Inflammatory macrophage (primary cell): ENCODE results near the gene ADRM1.

Experiments
- DNase-seq, 2 donors: peaks; one replicate each; pipeline ENCODE4 v3.0.0-alpha.2; 2020 to 2022

Gene ADRM1

DNA sequence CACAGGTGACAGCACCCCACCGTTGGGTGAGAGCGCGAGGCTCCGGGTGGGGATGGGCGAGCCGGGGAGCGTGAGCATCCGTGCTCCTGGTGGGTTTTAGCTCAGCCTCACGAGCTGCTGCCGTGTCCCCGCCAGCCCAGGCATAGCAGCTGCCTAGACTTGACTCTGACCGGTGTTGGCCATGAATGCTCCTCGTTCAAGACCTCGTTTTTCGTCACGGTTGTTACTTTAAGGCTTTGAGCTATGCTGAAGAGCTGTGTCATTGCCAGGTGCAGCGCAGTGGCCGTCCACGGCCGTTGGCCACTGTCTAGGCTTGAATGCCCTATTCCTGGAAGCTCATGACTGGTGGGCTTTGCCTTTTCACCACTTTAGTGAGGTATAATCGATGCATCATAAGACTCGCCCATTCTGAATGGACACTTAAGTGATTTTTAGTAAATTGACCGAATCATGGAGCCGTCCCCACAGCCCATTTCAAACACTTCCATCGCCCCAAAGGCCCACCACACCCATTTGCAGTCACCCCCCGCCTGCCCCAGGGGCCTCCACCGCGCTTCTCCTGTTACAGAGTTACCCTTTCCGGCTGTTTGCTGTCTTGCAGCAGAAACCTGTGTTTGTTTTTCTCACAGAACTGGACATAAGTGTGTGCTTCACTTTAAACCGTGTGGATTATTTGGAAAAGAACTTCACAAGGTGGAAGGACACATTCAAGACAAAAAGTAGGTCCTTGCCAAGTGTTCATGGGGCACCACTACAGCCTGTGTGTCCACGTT, 21.4 kb upstream of the ADRM1 start:
- DNase-seq: no peak

DNA sequence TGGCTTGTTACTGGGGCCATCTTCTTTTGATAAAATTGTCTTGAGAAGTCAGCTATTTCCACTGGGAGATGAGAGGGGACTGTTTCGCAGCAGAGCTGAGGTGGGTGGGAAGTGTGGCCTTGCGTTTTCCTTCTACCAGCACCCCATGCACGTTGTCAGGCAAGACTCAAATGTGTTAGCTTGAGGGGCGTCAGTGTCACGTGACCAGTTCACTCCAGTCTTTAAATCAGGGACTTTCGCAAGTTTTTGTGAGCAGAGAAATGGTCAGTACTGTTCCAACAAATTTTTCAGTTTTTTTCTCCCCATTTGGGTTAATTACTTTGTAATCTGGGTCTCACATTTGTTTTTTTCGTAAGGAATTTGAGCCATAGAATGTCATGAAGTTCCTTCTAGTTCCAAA, 20.7 kb upstream of the ADRM1 start:
- no peak for DNase-seq

DNA sequence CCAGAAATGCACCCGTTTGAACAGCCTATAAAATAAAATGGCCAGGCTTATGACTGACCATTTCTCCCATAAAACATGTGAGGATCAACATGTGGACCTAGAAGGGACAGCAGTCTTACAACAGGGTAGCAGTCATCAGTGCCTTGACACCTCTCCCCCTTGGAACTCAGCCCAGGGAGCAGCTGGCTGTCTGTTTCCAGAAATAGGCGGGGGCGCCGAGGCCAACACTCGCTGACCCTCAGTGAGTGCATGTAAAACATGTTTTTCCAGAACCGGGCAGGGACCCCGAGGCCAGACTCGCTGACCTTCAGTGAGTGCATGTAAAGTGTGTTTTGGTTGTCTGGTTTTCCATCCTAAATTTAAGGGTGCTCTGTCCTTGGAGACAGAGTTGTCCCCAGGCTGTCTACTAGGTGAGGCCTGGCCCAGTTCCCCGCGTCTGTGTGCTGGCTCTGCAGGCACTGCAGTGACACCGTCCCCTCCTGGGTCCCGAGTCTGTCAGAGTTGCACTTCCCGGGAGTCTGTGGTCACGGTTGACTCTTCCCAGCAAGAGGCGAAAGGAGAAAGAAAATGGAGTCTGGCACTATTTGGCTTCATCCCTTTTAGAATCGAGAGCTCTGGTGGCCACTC, 19.8 kb upstream of the ADRM1 start:
- DNase-seq: no peak

DNA sequence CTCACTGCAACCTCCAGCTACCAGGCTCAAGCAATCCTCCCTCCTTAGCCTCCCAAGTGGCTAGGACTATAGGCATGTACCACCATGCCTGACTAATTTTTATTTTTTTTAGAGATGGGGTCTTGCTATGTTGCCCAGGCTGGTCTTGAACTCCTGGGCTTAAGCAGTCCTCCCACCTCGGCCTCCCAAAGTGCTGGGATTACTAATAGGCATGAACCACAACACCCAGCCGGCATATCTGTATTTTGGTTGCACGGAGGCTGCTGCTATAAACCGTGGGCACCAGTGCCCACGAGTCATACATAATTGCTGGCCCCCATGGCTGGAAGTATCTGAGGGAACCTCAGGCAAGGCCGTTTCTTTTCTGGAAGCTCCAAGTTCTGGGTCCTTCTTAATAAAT, 18.3 kb upstream of the ADRM1 start:
- no peak for DNase-seq

DNA sequence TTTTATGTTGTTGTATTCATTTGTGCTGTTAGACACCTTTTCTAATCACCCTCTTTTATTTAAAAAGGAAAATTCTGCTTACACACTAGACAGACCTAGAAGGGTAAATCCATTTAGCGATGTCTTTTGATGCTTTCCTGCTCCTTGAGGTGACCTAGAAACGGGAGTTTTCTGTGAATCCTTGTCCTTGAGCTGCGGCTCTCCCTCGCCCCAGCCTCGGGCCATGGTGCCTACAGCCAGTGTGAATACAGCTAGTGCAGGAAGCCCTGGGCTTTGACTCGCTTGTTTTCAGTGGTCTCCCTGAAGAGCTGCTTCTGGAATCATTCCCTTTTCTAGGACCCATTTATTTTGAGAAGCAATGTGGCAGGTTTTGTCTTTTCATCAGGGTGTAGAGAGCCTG, 17.6 kb upstream of the ADRM1 start:
- no peak for DNase-seq

DNA sequence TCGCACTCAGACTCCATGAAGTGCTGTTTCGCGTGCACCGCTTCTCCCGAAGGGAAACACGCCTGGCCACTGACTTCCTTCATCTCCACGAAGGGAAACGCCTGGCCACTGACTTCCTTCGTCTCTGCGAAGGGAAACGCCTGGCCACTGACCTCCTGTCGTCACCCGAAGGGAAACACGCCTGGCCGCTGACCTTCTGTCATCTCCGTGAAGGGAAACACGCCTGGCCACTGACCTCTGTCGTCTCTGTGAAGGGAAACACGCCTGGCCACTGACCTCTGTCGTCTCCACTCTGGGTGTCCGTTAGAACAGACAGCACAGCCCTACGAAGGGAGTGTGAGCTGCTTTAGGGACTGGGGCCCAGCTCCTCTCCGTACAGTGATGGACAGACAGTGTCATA, 17.1 kb upstream of the ADRM1 start:
- no peak for DNase-seq

DNA sequence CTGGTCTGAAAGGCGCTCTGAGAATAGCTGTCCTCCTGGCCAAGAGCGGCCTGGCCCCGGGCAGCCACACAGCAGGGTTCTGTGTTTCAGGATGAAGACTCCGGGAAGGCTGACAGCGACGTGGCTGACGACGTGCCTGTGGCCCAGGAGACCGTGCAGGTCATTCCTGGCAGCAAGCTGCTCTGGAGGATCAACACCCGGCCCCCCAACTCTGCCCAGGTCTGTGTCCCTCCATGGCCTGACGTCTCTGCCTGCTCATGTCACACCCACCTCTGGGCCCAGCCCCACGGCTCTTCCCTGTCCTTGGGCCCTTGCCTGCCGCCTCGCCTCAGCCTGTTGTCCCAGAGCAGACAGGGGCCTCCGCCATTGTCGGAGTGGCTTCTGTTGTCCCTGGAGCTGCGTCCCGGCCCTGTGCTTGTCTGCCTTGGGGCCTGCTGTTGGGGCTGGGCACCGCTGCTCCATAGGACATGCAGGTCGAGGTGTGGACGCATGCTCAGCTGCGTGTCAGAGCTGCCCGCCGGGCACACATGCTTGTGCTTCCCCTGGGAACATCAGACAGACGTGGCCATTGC, 16.2 kb upstream of the ADRM1 start:
- DNase-seq: no peak

DNA sequence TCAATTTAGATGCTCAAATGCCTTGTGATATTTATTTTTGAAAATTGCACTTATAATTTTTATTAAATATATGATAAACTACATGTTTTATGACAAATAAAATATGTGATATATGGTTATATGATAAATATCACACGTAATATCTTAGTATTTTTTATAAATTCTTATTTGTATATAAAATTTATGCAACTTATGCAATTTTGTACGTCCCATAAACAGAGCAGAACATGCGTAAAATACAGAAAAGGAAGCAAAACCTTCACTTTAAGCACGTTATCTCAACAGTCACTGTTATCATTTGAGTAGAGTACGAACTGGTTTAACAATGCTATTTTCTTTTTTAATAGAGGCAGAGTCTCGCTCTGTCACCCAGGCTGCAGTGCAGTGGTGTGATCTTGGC, 15.7 kb upstream of the ADRM1 start:
- no peak for DNase-seq

DNA sequence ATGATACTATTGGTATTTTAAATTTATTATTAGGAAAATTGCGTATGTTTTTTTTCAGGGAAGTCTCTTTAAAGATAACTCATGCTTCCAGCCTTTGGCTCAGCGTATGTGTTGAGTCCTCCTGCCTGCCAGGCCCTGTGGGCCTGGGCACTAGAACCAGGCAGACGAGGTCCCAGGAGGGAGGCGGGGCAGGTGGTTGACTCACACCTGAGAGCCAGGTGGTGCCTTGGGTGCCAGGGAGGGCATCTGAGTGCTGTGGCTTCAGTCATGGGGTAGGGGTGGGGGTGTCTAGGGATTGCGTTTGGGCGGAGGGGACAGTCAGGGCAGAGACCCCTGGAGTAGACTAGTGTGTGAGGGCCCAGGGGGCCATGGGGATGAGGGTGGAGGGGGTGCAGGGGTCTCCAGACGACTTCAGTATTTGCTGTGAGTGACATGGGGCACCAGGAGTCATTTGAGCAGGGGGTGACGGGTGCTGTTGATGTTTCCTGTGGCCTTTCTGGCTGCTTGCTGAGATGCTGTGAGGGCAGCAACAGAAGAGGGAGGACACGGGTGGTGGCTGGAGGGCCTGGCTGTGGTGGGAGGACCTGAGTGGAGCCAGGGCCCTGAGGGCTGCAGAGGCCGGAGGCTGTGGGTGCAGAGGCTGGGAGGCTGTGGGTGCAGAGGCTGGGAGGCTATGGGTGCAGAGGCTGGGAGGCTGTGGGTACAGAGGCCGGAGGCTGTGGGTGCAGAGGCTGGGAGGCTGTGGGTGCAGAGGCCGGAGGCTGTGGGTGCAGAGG, 14.8 kb upstream of the ADRM1 start:
- DNase-seq: no peak

DNA sequence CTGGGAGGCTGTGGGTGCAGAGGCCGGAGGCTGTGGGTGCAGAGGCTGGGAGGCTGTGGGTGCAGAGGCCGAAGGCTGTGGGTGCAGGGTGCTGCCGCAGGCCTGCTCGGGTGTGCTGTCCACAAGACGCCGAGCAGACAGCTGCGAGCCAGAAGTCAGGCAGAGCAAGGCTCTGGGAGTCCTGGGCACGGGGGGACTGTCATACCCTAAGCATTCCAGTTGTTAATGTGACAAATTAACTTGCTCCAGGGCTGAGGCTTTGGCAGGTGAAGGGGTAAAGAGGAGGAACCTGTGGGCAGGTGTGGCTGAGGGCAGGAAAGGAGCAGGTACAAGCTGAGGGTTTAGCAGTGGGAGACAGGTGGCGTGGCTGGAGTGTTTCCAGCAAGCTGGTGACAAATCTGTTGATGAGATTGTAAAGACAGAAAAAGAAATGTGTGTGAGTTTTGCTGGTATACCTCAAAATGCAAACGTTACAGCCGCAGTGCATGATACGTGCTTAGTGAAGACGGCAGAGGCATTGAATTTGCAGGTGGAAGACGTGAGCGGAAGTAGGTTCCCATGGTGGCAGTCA, 14.2 kb upstream of the ADRM1 start:
- no peak for DNase-seq

DNA sequence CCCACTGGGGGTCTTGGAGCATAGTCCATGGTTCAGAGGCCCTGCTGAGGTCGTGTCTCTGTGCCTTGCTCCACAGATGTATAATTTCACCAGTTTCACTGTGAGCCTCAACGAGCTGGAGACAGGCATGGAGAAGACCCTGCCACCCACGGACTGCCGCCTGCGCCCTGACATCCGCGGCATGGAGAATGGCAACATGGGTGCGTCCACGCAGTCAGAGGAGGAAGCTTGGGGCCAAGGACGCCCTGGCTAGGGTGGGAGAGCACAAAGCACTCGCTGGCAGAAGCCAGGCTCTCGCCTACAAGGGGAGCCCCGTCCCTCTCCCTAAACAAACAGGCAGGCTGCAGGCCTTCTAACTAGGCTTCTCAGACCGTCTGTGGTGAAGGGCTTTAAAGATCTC, 13.7 kb upstream of the ADRM1 start:
- no peak for DNase-seq

DNA sequence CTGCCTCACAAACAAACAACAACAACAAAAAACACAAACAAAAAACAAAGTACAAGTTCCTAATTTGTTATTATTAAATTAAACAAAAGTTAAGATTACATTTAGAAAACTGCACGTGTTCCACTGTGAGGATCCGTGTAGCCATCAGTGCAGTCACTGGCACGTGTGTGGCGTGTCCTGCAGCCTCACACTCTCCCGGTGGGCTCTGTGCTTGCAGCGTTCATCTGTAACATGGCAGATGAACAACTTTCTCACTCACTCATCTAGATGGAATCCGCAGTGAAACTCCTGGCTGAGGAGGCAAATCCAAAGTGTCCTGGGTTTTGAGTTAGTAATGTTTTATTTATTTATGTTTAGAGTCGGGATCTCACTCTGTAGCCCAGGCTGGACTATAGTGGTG, 12.9 kb upstream of the ADRM1 start:
- no peak for DNase-seq

DNA sequence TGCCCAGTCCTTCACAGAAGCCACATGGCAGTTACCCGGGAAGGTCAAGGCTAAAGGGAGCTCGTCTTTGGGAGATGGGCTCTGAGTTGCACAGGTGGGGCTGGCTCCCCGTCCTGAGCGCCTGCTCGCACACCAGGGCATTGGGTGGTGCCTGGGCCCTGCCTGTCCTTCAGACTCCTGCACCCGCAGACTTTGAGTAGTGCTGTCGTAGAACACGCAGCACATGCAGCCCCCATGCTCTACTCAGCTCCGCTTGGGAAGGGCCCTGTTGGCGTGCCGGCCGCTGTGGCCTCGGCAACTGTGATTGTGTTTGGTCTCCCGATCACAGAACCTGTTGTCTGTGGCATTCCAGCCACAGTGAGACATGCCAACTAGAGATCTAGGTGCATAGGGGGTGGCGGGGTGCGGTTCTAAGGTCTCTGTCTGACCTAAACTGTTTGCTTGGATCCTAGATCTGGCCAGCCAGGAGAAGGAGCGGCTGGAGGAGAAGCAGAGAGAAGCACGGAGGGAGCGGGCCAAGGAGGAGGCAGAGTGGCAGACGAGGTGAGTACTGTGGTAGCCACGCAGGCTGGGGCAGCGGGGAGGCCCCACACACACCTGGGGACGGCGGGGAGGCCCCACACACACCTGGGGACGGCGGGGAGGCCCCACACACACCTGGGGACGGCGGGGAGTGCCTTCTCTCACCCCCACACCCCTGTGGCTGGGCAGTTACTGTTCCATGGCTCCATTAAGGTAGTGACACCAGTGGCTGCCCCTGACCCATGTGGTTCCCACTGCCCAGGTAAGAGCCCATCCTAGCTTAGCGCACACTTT, 11.3 kb upstream of the ADRM1 start:
- DNase-seq: no peak

DNA sequence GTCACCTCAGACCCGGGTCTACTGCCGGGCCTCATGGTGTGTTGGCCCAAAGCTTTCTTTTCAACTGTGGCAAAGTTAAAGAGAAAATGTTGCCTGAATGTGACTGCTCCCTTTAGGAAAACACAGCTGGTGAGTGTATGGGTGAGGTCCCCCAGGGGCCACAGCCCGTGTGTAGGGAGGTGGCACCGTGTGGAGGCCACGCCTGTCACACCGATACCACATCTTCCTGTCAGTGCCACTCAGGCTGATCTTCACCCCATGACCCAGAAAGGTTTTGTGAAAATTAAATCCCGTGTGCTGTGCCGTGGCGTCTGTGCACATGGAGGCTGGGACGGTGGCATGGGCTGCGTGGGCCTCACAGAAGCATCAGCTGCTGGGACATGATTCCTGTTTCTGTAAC, 10.7 kb upstream of the ADRM1 start:
- DNase-seq: no peak

DNA sequence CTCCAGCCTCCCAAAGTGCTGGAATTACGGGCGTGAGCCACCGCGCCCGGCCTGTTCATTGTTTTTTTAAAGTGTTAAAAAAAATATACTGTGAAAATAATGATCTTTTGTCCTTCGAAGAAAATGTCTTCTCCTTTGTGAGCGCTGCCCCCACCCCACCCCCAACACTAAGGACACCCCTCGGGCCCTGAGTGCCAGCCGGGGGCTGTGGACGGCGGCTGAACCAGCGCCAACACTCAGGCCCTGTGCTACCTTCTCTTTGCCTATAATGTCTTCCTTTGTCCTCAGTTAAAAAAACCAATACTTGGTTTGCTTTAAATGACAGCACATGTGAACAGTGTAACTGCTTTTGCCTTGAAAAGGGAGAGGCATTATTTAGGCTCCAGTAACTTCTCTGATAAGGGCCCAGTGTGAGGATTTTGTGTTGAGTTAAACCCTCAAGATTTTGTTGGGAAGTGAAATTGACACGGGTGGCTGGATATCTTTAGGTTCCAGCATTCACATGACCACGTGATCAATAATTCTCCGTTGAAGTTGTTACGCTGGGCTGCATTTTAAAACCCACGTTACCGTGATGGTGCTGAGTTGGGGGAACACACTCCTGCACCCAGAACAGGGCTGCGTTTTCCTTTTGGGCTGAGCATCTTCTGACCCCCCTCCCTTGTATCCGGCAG, 9.5 kb upstream of the ADRM1 start:
- no peak for DNase-seq

DNA sequence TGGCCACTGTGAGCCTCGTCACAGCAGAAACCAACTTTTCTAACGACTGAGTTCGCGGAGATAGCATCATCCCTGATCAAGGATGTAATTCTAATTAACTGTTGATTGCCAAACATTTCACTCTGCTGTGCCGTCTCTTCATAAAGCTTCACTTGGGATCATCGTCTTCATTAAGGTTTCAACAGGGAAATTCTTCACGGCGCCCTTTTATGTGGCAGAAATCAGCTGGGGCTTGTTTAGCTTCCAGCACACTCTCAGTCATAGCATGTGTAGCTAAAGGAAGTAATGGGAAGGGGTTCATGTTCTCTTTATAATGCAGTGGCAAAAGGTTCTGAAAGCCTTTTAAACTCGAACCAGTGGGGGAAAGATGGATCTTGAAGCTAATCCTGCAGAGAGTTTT, 8.9 kb upstream of the ADRM1 start:
- DNase-seq: no peak

DNA sequence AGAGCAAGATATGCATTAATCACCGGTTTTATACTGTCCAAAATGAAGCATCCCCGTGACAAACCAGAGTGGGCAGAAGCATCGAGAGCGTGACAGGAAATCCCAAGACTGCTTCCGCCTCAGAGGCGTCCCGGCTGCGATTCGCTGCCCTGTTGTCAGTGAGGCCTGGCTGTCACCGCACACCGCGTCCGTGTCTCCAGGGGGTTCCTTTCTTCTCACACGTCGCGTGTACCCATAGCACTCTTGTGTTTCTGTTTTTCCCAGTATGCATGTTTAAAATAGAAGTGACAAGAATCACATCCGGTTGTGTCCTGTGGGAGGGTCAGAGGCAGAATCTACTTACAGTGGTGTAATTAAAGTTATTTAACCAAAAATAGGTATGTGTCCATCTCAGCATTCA, 8.3 kb upstream of the ADRM1 start:
- DNase-seq: no peak

DNA sequence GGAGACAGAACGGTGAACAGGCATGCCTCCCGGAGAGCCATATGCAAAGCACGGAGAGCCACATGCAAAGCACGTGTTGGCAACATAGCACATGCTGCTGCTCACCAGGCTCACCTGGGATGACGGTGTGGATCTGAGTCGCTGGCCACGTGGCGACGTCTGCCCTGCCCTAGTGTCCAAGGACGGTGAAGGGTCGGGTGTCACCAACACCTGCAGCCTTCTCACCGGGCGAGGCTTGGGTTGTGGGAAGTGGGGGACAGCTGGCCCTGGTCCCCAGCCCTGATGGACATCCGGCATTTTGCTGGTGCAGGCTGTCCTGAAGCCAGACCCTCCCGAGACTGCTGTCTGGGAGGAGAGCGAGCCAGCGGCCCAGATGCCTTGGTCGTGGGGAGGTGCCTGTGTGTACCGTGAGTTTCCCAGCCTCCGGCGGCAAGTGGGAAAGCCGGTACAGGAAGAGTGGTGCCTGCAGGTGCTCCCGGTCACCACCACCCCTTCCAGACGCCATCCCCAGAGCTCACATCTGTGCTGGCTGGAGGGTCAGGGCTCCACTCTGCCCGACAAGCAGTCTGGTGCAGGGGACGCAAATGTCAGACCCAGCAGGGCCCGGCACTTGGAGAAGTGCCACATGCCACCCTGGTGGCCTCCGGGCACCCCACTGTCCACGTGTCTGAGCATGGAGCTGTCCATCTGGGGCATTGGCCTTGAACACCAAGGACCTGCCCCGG, 5.9 kb upstream of the ADRM1 start:
- DNase-seq: no peak

DNA sequence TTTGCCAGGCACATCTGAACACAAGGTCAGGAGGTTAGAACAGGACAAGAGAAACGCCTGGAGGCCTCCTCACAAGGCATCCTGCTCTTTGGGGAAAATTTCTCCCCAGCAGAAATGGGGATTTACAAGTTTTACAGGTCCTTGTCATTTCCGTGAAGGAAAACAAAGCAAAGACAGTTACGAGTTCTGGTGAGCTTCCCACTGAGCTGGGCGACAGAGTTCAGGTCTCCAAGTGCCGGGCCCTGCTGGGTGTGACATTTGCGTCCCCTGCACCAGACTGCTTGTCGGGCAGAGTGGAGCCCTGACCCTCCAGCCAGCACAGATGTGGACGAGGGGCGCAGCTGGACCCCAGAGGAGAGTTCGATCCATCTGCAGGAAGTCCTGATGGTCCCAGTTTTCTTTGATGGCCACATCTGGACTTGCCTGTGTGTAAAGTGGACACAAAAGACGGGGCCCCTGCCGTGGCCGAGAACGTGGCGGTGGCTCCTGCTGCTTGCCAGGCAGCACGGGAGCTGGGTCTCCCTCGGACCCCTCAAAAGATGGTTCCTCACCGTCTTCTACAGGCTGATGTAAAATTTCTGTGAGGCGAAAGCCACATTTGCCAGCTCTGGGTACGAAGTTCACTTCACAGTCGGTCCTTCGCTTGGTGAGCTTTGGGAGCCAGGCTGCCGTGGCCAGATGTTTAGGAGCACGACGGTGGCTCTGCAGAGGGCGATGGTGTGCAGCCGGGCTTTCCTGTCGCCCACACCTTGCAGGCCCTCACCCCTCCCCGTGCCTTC, 5.2 kb upstream of the ADRM1 start:
- DNase-seq: no peak

DNA sequence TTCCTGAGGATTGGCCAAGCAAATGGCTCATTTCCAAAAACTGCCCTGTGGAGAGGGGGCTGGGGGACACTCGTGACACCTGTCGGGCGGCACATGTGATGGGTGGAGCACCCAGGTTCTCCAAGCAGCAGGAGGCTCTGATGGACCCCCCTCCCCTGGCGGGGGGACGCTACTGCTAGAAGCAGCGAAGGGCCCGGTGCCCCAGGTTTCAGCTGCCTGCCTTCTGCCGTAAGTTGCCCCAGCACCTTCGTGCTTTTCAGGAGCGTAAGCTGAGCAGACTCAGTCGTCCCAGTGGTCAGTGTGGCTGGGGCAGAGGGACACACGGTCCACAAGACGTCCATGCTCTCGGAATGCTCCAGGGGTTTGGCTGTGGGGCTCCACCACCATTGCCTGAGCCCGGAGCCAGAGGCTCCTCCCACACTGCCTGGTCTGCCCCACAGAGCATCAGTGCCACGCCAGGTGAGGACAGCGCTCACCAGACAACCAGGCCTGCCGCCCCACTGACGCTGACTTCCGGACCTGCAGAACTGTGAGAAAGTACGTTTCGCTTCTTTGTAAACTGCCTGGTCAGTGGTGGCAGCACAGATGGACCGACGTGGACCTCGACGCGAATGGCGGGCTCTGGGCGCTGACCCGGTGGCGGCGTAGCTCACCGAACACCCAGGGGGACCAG, 4.1 kb upstream of the ADRM1 start:
- DNase-seq: no peak
